HG03558 (cell line): ENCODE results near the gene CEP170B.
A peak's percentile ranks its signal among the peaks of the same experiment; 100 is the strongest.
"Not testable (repeated sequence)": the region's sequence is repeated elsewhere in the genome, so short reads cannot be mapped to it uniquely, and the experiment has no call there.

ENCODE experiments used
- ATAC-seq: cut with Tn5 transposase; IDR thresholded peaks from one replicate; pipeline ENCODE4 v1.9.1; 2021; ENCODE audit warnings: moderate number of reproducible peaks; ENCODE audit not compliant: unreplicated experiment; ENCODE audit errors: extremely low read depth

Gene CEP170B

DNA sequence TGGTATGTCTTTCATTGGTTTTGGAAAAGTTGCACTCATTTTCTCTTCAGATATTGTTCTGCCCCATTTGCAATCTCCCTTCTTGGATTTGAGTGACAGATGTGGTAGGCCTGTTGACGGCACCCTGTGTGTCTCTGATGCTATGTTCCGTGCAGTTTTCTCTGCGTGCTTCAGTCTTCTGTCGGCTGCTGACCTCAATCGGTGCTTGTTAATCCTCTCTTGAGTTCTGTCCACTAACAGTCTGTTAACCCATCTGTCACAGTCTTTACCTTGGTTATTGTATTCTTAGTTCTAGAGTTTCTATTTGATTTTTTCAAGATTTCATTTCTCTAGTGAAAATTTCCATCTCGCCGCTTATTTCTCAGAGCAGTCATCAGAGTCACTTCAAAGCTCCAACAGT is 38.9 kb downstream of the CEP170B start:
- ATAC-seq, result no peak

GRCh38 chr14:104904650-104905578 is 39.8 kb downstream of the CEP170B start:
- ATAC-seq, result not testable (repeated sequence)

- ATAC-seq, result not testable (repeated sequence)
Observed at GRCh38 chr14:104905579-104905933, 40.5 kb downstream of the CEP170B start.

- ATAC-seq, result no peak
Observed at GRCh38 chr14:104908303-104908702, 43.2 kb downstream of the CEP170B start.

DNA sequence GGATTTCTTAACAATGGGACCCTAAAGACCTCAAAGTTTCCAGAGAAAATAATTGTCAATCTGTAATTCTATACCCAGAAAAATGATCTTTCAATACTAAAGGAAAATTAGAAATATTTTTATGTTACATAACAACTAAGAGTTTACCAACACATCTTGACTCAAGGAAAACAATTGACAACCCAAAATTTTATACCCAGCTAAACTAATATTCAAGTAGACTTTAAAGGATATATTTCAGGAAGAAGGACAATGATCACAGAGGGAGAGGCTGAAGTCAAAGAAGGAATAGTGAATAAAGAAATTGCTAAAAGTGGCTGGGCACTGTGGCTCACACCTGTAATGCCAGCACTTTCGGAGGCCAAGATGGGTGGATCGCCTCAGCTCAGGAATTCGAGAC is 47.0 kb downstream of the CEP170B start:
- no peak for ATAC-seq

GRCh38 chr14:104913435-104913834 is 48.4 kb downstream of the CEP170B start:
- ATAC-seq, result no peak

GRCh38 chr14:104917116-104917515 is 52.0 kb downstream of the CEP170B start:
- ATAC-seq, result no peak

DNA sequence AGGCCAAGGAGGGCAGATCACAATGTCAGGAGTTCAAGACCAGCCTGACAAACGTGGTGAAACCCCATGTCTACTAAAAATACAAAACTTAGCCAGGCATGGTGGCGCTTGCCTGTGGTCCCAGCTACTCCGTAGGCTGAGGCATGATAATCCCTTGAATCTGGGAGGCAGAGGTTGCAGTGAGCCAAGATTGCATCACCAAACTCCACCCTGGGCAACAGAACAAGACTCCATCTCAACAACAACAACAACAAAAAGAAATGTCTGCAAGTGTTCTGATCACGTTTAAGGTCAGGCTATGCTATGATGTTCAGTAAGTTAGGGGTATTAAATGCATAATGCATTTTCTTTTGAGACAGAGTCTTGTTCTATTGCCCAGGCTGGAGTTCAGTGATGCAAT is 52.9 kb downstream of the CEP170B start:
- ATAC-seq, result no peak

GRCh38 chr14:104919152-104919992 is 54.3 kb downstream of the CEP170B start:
- not testable (repeated sequence) for ATAC-seq

GRCh38 chr14:104919993-104920315 is 54.9 kb downstream of the CEP170B start:
- ATAC-seq, result no peak

DNA sequence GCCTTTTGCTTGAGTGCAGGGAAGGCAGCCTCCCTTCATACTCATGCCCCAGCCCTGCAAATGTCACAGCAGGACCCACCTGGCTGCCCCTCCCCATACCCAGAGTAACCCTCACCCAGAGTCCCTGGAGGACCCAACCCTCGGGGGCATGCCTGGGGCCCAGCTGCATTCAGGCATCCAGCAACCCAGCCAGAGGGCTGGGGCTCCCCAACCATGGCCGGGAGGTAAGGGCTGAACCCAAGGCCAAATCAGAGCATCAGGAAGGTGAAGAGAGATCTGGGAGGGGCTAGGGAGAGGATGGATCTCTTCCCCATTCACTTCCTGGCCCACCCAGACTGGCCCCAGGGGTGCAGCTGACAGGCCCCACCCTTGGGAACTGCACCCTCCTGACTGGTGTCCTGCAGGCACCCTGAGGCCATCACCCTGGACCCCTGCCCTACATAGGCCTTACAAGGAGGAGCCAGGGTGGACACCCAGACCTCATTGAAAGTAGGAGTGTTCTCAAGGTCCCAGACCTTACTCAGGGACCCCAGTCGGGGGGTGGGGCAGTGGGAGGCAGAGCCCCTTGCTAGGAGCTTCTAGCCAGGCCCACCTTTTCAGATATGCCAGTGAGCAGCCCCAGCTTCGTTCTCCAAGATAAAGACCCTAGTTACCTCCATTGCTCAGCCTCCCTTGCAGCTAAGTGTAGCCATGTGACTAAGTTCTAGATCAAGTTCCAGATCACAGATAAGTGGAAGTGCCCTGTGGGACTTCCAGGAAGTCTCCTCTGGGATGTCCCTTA is 58.8 kb downstream of the CEP170B start:
- no peak for ATAC-seq

DNA sequence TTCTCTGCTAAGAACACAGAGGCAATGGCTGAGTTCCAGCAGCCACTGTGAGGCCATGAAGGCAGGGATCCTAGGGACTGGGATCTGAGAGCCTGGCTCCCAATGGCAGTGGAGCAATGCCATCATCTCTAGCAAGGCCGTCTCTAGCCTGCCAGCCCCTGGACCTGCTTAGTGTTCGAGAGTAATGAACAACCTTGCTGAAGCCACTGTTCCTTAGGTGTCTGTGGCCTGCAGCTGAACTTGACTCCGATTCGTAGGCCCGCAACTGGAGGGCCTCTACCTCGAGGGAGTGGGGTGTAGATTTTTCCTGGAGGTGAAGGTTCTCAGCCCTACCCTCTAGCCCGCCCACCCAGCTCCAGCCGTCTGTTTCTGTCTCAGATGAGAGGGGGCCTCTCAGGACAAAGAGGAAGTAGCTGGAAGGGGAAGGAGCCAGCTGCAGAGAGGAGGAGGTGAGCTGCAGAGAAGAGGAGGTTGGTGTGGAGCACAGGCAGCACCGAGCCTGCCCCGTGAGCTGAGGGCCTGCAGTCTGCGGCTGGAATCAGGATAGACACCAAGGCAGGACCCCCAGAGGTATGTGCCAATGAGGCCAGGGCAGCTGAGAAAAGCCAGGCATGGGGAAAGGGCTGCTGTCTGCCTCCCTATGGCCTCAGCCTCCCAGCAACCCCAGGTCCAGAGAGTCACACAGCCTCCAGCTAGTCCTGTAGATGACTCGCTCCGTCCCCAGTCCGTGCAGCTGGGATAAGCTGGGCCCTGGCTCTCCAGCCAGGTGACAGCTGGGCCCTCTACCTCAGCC is 59.5 kb downstream of the CEP170B start, which contains the start of gene PLD4:
TSS of gene PLD4 (plus strand) at position 459 of the 793 bp plus-strand sequence. CDS start 2,262 bp downstream, outside the sequence.
- ATAC-seq, result no peak

GRCh38 chr14:104925214-104925854 is 60.3 kb downstream of the CEP170B start:
- ATAC-seq, result no peak

GRCh38 chr14:104925855-104926609 is 61.0 kb downstream of the CEP170B start:
- ATAC-seq, result no peak

DNA sequence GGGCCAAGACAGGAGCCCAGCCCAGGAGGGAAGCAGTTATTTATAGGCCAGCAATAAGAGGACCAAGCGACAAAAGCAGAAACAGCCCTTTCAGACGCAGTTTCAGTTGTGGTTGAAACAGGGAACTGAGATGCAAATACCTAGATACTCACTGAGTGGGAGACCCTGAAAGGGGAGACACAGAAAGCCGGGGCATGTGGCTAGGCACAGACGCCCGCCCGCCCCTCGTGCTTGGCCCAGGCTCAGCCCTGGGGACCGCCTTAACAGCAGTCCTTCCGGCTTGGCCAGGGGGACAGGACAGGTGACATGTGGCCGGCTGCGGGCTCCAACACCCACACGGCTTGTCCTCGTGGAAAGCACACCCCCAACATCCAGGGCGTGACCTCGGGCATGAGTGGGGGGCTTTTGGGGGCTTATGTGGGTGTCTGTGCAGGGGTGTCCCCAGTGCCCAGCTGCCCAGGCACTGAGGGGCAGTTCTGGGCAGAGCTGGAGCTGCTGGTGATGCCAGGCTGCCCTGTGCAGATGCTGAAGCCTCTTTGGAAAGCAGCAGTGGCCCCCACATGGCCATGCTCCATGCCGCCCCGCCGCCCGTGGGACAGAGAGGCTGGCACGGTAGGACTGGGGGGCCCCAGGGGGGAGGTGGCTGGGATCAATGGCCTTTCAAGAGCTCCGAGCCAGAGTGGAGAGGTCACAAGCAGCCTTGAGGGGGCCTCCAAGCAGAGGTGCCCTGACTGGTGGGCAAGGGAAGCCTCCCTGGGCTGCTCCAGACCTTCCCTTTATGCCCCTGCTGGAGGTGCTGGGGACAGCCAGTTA is 61.8 kb downstream of the CEP170B start:
- peak; percentile 76 for ATAC-seq

DNA sequence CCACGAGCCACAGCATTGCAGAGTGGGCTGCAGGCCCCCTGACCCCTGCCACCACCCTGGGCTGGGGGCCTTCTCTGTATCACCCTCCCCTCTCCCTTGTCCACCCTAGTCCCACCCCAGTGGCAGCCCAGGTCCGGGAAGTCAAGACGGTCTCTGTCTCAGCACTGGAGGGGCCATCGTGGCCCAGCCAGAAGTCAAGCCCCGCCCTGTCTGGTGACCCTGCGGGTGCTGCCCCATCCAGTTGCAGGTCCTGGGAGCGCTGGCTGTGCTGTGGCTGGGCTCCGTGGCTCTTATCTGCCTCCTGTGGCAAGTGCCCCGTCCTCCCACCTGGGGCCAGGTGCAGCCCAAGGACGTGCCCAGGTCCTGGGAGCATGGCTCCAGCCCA is 62.4 kb downstream of the CEP170B start:
- no peak for ATAC-seq

- ATAC-seq, result no peak
Observed at GRCh38 chr14:104927901-104928300, 62.8 kb downstream of the CEP170B start.
